ENCODE data around the gene SMIM7.
A peak's percentile ranks its signal among the peaks of the same experiment; 100 is the strongest.
"Not testable (repeated sequence)": the region's sequence is repeated elsewhere in the genome, so short reads cannot be mapped to it uniquely, and the experiment has no call there.

SMIM7 gene

GRCh38 chr19:16659832-16660708 lies at the start of gene SMIM7:
Gene SMIM7 (minus strand): TSS chr19:16660144. CDS start chr19:16660110, 34 bp downstream.
- DNase-seq, result peak; percentile 99

GRCh38 chr19:16703677-16704076 lies 43.7 kb upstream of the SMIM7 start:
- DNase-seq, result no peak
- TF ChIP-seq POLR2A (IDR thresholded peaks at IDR 0.05; ENCODE audit: low read length) (no peak), GATA1 (IDR thresholded peaks at IDR 0.05; ENCODE audit: low read depth, low read length) (no peak)

More at GRCh38 chr19:16659832-16660708, at the start of gene SMIM7:
- TF ChIP-seq POLR2A (IDR thresholded peaks at IDR 0.05; ENCODE audit: low read length) (peak; percentile 96), GATA1 (IDR thresholded peaks at IDR 0.05; ENCODE audit: low read depth, low read length) (no peak)

GRCh38 chr19:16702123-16702522 lies 42.2 kb upstream of the SMIM7 start:
- TF ChIP-seq POLR2A (IDR thresholded peaks at IDR 0.05; ENCODE audit: low read length) (no peak), GATA1 (IDR thresholded peaks at IDR 0.05; ENCODE audit: low read depth, low read length) (no peak)
- DNase-seq, result no peak

- TF ChIP-seq GATA1 (IDR thresholded peaks at IDR 0.05; ENCODE audit: low read depth, low read length) (no peak), POLR2A (IDR thresholded peaks at IDR 0.05; ENCODE audit: low read length) (no peak)
- DNase-seq, result no peak
Observed at GRCh38 chr19:16698914-16699313, 39.0 kb upstream of the SMIM7 start.

- TF ChIP-seq GATA1 (IDR thresholded peaks at IDR 0.05; ENCODE audit: low read depth, low read length) (no peak), POLR2A (IDR thresholded peaks at IDR 0.05; ENCODE audit: low read length) (no peak)
- DNase-seq, result no peak
Observed at GRCh38 chr19:16688084-16688483, 28.1 kb upstream of the SMIM7 start.

DNA sequence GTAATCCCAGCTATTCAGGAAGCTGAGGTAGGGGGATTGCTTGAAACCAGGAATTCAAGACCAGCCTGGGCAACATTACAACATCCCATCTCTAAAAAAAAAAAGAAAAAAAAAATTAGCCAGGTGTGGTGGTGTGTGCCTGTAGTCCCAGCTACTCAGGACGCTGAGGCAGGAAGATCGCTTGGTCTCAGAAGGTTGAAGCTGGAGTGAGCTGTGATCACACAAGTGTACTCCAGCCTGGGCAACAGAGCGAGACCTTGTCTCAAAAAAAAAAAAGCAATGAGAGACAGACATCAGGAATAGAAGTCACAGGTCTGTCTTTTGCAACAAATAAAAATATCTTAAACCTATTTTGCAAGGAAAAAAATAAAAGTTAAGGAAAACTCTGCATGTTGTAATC lies 24.3 kb upstream of the SMIM7 start:
- no peak for DNase-seq
- no peak for TF ChIP-seq GATA1 (IDR thresholded peaks at IDR 0.05; ENCODE audit: low read depth, low read length)

- no peak for DNase-seq
- TF ChIP-seq GATA1 (IDR thresholded peaks at IDR 0.05; ENCODE audit: low read depth, low read length) (no peak), POLR2A (IDR thresholded peaks at IDR 0.05; ENCODE audit: low read length) (no peak)
Observed at GRCh38 chr19:16682539-16682938, 22.6 kb upstream of the SMIM7 start.

DNA sequence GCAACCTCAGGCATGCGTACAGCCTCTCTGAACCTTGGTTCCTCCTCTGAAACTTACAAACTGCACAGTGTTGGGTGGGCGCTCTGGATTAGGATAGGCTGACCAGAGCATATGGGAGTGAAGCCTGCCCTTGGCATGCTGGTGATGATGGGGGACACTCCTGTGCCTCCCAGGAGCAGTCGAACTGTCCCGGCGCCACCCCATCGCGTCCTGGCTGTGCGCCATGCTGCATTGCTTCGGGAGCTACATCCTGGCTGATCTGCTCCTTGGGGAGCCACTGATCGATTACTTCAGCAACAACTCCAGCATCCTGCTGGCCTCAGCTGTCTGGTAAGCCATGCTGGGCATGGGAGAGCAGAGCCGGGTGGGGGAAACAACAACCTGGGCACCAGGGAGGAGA lies 19.9 kb upstream of the SMIM7 start:
- TF ChIP-seq GATA1 (IDR thresholded peaks at IDR 0.05; ENCODE audit: low read depth, low read length) (no peak), POLR2A (IDR thresholded peaks at IDR 0.05; ENCODE audit: low read length) (no peak)
- DNase-seq, result no peak

DNA sequence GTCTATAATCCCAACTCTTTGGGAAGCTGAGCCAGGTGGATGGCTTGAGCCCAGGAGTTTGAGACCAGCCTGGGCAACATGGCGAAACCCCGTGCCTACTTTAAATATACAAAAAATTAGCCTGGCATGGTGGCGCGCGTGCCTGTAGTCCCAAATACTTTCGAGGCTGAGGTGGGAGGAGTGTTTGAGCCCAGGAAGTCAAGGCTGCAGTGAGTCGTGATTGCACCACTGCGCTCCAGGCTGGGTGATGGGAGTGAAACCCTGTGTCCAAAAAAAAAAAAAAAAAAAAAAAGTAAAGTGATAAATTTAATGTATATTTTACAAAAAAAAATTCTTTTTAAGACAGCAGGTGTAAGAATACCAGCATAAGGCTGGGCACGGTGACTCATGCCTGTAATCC lies 18.6 kb upstream of the SMIM7 start:
- TF ChIP-seq POLR2A (IDR thresholded peaks at IDR 0.05; ENCODE audit: low read length) (no peak), GATA1 (IDR thresholded peaks at IDR 0.05; ENCODE audit: low read depth, low read length) (no peak)
- DNase-seq, result no peak

DNA sequence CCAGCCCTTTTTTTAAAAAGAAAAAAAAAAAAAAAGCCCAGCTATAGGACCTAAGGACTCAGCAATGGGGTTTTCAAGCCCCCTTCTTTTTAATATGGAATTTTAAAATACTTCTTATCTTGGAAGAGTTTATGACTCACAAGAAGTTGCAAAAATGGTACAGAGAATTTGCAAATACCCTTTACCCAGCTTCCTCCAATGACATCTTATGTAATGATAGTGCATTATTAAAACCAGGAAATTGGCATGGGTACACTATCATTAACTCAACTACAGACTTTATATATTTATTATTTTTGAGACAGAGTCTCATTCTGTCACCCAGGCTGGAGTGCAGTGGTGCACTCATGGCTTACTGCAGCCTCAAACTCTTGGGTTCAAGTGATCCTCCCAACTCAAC lies 17.1 kb upstream of the SMIM7 start:
- DNase-seq, result no peak
- TF ChIP-seq POLR2A (IDR thresholded peaks at IDR 0.05; ENCODE audit: low read length), result no peak
- no peak for TF ChIP-seq GATA1 (IDR thresholded peaks at IDR 0.05; ENCODE audit: low read depth, low read length)

DNA sequence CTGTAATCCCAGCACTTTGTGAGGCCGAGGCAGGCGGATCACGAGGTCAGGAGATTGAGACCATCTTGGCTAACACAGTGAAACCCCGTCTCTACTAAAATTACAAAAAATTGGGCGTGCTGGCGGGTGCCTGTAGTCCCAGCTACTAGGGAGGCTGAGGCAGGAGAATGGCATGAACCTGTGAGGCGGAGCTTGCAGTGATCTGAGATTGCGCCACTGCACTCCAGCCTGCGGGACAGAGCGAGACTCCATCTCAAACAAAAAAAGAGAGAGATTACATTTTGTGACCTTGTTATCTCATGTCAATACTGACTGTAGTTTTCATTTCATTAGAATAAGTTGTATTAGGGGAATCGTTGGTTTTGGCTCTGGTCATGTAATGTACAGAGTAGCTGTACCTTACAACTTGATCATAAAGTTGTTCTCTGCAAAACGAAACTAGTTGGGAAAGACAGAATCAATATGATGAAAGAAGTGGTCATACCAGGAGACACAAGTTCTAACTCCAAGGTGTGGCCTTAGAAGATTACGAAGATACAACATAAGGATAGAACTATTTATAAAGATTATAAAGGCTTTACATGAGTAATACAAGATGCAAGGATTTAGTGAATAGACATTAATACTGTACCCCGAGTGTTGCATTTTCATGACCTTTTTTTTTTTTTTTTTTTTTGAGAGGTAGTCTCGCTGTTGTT lies 16.3 kb upstream of the SMIM7 start:
- no peak for DNase-seq
- TF ChIP-seq POLR2A (IDR thresholded peaks at IDR 0.05; ENCODE audit: low read length) (no peak), GATA1 (IDR thresholded peaks at IDR 0.05; ENCODE audit: low read depth, low read length) (no peak)

GRCh38 chr19:16673839-16674238 lies 13.9 kb upstream of the SMIM7 start:
- DNase-seq, result not testable (repeated sequence)

- DNase-seq, result no peak
- no peak for TF ChIP-seq POLR2A (IDR thresholded peaks at IDR 0.05; ENCODE audit: low read length)
- TF ChIP-seq GATA1 (IDR thresholded peaks at IDR 0.05; ENCODE audit: low read depth, low read length), result no peak
Observed at GRCh38 chr19:16673231-16673630, 13.3 kb upstream of the SMIM7 start.

- no peak for TF ChIP-seq POLR2A (IDR thresholded peaks at IDR 0.05; ENCODE audit: low read length)
- no peak for TF ChIP-seq GATA1 (IDR thresholded peaks at IDR 0.05; ENCODE audit: low read depth, low read length)
- no peak for DNase-seq
Observed at GRCh38 chr19:16671652-16672274, 11.8 kb upstream of the SMIM7 start.
